Midbrain (tissue), 1 donor: ENCODE results near the gene MRC1.

Experiments
- DNase-seq: peaks from one replicate; lab custom pipeline; 2025; lab: John Stamatoyannopoulos, UW

The MRC1 gene

DNA sequence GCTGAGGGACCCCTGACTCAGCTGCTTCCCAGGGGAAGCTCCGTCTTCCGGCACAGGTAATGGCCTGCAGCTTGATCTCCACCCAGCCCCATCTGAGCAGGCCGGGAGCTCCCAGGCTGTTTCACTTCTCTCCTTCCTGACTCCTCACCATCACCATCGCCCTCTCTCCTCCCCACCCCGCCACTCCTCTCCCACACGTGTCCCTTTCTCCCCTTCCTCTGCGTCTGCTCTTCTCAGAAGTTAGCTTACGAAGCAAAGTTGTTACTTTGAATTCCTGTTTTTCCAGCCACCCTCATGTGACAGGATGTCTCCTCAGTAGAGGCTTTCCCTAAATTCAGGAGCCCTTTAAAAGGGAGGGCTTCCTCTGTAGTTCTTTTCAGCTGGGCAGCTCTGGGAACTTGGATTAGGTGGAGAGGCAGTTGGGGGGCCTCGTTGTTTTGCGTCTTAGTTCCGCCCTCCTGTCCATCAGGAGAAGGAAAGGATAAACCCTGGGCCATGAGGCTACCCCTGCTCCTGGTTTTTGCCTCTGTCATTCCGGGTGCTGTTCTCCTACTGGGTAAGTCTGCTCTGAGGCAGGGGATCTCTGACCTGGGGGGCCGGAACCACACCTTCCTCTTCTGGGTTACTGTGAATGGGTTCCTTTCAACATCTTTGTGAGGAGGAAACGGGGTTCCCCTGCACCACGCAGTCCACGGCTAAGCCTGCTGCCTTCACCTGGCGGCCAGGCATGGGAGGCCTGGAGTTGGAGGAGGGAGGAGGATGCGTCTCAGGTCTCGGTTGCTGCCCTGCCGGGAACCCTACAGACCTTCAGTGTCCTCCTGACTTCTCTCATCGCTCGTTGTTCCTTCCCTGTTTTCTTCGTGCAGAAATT lies at the start of gene MRC1:
MRC1 (plus strand) TSS at position 378 of the 871 bp plus-strand sequence; CDS start at position 496, 118 bp downstream.
- no peak for DNase-seq

DNA sequence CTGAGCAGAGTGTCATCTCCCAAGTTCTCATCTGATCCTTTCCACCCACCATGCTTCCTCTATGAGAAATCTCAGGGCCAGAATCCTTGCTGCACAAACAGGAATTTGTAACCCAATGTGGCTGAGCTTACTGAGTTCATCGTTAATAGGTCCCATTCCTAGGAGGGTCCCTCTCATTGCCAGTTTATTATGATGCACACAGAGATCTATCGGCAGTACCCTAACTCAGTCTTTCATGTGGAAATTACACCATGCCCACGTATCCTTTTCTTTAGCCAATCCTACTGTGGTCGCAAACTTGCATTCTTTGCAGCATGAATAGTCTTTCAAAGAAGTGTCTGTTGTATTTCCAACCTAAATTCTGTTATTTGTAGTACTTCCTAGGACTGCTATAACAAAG lies 45.0 kb upstream of the MRC1 start:
- DNase-seq, result no peak

DNA sequence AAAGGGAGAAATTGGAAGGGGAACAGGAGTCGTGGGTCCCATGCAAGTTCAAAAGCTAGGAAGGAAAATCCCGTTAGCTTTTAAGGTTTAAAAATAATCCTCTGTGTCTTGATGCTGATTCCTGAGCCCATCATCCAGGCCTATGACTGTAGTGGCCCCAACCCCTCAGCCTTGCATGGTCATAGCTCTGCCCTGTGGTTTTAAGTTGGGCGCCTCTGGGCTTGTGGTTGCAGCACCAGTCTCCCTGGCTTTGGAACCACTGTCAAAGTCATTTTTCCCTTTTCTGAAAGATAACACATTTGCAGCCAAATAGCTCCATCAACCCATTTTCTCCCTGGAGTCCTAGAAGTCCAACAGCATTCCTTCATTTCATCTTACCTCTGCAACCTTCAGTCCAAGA lies 43.5 kb upstream of the MRC1 start:
- DNase-seq, result no peak

GRCh38 chr10:17766731-17767130 lies 42.4 kb upstream of the MRC1 start:
- DNase-seq, result no peak

DNA sequence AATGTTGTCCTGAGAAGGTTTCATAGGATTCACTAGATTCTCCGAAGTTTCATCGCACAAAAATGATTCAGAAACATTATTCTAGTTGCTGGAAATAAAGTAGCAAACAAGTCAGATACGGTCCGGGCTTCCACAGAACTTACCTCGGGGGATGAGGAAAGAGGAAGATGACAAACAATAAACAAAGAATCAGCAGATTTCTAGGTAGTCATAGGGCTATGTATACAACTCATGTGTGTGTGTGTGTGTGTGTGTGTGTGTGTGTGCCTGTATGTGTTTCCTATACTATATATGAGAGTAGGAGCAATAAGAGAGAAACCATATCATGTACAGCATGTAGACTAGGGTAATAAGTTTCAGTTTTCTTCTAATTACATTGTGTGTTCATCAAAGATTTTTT lies 40.7 kb upstream of the MRC1 start:
- no peak for DNase-seq

GRCh38 chr10:17768957-17769356 lies 40.2 kb upstream of the MRC1 start:
- DNase-seq, result no peak

DNA sequence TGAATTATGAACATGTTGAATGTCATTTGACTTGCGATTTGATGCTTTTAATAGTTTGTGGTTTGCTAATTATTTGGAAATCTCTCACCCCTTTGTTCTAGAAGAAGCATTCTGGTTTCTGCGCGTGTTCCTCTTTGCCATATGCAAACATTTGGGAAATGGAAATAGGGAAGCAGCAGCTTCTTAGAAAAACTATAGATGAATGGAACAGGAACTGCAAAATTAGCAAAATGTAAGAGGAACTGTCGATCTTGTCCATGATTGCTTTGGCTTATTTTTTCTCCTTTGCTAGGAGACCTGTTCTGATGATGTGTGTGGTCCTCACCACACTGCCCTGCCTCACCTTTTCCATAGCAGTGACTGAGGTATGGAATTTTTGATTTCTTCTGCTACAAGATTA lies 38.1 kb upstream of the MRC1 start:
- peak; percentile 10 for DNase-seq

- peak; percentile 23 for DNase-seq
Observed at GRCh38 chr10:17779784-17780183, 29.4 kb upstream of the MRC1 start.

DNA sequence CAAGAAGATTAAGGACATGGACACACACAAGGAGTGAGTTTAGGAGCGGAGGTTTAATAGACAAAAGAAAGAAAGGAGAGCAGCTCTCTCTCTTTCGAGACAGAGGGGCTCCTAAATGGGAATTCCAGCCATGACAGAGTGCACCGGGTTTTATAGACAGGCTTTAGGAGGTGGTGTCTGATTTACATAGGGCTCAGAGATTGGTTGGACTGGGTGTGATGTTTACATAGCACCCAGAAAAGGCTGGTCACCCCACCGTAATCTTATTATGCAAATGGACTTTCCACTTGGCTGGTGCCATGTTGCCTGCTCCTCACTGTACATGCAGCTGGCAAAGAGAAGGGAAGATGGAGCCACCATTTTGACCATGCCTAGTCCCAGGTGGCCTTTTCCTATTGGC lies 28.4 kb upstream of the MRC1 start:
- no peak for DNase-seq

GRCh38 chr10:17781856-17782255 lies 27.3 kb upstream of the MRC1 start:
- no peak for DNase-seq

DNA sequence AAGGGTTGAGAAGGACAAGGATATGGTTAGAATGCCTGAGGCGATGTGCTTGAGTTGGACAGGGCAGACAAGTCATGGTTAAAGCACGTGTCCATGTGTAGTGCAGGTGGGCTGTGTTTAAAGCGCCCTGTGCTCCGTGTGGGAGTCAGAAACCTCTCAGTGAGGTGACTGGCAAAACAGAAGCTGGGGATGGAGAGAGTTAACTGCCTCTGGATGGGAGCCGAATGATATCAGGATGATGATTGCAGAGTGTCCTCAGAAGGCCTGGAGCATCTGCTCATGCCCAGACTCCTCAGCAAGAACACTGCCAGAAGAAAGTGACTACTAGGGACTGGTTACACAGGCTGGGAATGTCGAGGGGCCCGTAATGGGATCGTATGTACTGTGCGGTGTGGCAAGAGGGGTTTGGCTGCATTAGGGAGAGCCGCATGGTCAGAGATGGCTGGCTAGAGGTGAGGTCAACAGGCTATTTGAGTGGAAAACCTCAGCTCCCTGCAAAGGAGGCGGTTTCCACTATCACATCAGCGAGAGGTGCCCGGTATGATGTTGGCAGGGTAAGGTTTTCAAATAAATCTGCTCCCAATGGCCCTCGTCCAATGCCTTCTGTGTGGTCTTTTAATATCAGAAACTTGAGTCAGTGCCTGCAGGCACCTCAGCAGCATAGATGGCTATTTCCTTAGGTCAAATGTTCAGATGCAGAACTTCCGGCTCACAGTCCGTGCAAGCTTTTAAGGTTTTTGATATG lies 26.1 kb upstream of the MRC1 start:
- DNase-seq, result no peak

GRCh38 chr10:17783751-17784150 lies 25.4 kb upstream of the MRC1 start:
- no peak for DNase-seq

GRCh38 chr10:17784688-17785087 lies 24.5 kb upstream of the MRC1 start:
- no peak for DNase-seq

DNA sequence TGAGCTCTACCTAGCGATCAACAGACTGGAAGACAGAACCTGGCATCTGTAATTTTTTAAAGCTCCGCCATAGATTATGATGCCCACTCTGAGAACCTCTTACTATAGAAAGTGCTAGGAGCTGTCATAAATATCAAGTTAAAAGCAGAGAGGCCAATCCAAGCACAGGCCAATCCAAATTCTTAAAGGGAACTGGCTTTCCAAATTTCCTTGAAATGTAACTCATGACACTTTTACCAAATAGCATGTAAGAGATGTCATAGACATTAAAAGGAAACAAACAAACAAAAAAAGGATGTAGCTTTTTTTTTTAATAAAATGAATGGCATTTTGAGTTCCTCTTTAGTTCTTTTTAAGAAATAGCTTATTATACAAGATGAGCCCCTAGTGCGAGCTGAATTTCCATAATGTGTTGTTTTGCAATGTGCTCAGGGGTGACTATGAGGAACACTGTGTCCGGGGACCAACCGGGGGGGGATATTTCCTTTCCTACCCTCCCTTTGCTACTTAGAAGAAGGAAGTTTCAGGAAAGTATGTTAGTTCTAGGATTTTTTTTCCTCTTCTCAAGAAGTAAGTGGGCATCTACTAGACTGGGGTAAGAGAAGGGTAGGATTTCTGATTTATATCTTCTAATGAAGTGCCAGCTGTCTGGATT lies 23.7 kb upstream of the MRC1 start:
- peak; percentile 19 for DNase-seq

DNA sequence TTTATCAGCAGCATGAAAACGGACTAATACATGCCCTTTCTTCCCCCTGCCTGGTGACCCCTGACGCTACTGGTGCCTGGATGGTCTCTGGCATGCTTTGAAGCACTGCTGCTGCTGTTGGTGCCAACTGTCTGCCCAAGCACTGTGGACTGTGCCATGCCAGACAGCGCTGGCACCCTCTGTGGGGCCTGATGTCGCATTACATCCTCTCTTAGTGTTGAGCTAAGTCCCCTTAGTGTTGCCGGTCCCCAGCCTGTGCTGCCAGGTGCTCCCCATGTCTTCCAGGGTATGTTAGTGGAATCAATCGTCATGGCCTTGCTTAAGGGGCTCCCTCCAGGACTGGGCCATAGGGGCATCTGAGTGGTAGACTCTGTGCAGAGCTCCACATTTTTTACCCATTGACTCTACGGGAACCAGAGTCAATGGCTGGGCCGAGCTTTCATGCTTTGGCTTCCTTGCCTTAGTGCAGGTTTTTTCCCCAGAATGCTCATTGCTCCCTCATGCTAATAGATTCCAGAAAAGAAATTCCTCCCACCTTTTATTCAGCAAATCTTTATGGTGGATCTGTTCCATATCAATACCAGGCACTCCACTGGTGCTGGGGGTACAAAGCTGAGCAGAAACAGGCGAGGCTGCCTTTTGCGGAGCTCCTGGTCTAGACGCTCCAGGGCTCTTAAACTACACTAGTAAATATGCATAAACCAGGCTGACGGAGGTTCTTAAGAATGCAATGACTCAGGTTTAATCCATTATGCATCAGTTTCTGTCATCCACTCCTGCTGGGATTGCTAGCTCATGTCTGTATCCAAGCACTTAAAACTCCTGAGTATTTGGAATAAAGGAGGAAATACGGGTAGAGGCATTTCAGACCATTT lies 21.8 kb upstream of the MRC1 start:
- no peak for DNase-seq

- DNase-seq, result no peak
Observed at GRCh38 chr10:17788646-17789045, 20.5 kb upstream of the MRC1 start.

GRCh38 chr10:17789396-17789795 lies 19.8 kb upstream of the MRC1 start:
- DNase-seq, result no peak

DNA sequence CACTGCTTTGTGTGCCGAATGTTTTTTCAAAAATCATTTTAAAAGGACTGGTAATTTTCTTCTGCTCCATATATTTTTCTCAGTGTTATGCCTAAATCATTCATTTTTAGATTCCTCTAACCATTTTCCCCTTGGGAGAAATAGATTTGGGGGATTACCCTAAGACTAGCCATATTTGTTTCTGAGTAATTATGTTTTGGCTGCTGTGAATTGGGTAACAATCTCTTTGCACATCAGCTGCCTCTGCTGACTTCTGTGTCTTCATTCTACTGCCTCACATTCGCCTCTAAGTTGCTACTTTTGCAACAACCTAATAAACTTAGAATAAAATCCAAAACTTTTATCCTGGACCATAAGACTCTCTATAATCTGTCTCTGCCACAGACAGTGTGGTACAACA lies 18.5 kb upstream of the MRC1 start:
- DNase-seq, result no peak

GRCh38 chr10:17792991-17793390 lies 16.2 kb upstream of the MRC1 start:
- DNase-seq, result no peak

DNA sequence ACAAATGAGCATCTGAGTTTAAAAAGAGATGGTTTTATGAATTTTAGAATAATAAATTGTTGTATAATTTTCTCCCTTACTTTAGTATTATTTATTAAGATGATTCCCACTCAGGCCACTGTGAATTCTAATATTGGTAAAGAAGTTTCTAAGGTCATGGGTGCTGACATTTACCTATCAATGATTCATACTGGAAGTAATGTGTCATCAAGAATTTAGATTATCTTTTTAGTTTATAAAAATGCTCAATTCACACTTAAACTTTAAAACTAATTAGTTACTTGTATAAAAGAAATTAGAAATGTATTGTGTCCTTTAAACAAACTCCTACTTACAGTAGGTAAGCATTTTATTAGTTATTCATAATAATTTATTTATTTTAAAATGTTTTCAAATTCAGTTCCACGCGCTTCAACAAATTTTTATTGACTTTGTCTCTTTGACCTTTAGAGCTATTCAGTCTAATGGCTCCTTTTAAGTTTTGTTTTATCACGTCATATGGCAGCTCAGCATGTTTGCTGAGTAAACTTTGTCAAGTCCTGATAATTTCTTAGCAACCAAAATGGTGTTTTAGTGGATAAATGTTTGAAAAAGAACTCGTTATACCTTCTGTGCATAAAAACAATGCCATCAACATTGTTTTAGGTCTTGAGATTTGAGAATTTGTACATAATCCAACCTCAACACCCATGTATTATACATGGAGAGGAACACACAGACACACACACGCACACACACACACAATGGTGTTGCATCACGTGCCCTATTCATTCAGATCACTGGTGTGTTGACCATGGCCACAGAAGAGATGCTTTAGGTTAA lies 15.1 kb upstream of the MRC1 start:
- no peak for DNase-seq

DNA sequence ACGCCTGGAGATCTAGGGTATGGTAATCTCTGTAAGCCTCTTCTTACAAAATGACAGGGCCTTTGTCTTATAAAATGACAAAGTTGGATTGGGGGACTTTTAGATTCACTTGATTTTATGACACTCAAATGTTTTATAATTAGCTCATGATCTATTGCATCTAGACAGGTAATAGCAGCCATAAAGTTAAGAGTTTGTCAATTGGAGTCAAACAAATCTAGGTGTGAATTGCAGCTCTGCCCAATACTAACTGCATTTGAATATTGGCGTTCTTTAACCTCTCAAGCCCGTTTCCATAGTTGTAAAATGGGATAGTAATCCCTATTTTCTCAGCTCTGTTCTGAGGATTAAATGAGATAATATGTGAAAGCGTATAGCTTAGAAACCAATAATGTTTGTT lies 14.1 kb upstream of the MRC1 start:
- no peak for DNase-seq
